Esophagus (tissue), 2 donors: ENCODE measurements around the gene UBE2D2. TPM values are rescaled to one million over a fixed set of nuclear protein-coding genes. Genes with fewer than 3 reads are reported as not detected.

Experiments
- H3K27ac ChIP-seq, 2 donors: one replicate each; pipeline ENCODE4 v1.5.1; 2013; ENCODE audit warnings: low read depth in 2 of 2, mild to moderate bottlenecking in 2 of 2, inconsistent platforms in 1 of 2, low read length in 1 of 2, moderate library complexity in 1 of 2
- H3K27me3 ChIP-seq, 2 donors: one replicate each; pipeline ENCODE4 v1.6.1; 2013; ENCODE audit warnings: low read length in 2 of 2, control low read depth in 1 of 2, mild to moderate bottlenecking in 1 of 2; ENCODE audit not compliant: insufficient read depth in 2 of 2, control insufficient read depth in 1 of 2
- H3K36me3 ChIP-seq, 2 donors: one replicate each; pipeline ENCODE4 v1.6.1; 2013; ENCODE audit warnings: low read length in 1 of 2; ENCODE audit not compliant: control insufficient read depth in 2 of 2, insufficient read depth in 2 of 2
- H3K4me1 ChIP-seq, 2 donors: one replicate each; pipeline ENCODE4 v1.6.1; 2013; ENCODE audit warnings: low read length in 1 of 2; ENCODE audit not compliant: control insufficient read depth in 2 of 2, insufficient read depth in 2 of 2
- H3K4me3 ChIP-seq, 2 donors: one replicate each; pipeline ENCODE4 v1.5.1; 2013; ENCODE audit warnings: low read length in 2 of 2, mild to moderate bottlenecking in 2 of 2, low read depth in 1 of 2, moderate library complexity in 1 of 2
- H3K9me3 ChIP-seq, 2 donors: one replicate each; pipeline ENCODE4 v1.6.1; 2013; ENCODE audit warnings: mild to moderate bottlenecking in 2 of 2, low read depth in 1 of 2, low read length in 1 of 2, moderate library complexity in 1 of 2; ENCODE audit not compliant: control insufficient read depth in 2 of 2, insufficient read depth in 1 of 2
- WGBS, 2 donors: extraction: QIAGEN DNeasy Blood & Tissue Kit; methylation state at CpG; one replicate each; pipeline ENCODE4 v1.1.7; 2013; 5-methylcytosine and 5-hydroxymethylcytosine counted together
- polyA plus RNA-seq, 2 donors: library from polyadenylated mRNA; stranded (reverse); fragments of 200-250 nt; gene quantifications; one replicate each; pipeline ENCODE4 v1.2.3, GENCODE V29; 2013
- donor health status: healthy with polysubstance abuse.
- donor health status: Bipolar disorder and iron deficiency.

The UBE2D2 gene
- polyA plus RNA-seq, 2 donors, result 43.4 to 76.9 TPM

DNA sequence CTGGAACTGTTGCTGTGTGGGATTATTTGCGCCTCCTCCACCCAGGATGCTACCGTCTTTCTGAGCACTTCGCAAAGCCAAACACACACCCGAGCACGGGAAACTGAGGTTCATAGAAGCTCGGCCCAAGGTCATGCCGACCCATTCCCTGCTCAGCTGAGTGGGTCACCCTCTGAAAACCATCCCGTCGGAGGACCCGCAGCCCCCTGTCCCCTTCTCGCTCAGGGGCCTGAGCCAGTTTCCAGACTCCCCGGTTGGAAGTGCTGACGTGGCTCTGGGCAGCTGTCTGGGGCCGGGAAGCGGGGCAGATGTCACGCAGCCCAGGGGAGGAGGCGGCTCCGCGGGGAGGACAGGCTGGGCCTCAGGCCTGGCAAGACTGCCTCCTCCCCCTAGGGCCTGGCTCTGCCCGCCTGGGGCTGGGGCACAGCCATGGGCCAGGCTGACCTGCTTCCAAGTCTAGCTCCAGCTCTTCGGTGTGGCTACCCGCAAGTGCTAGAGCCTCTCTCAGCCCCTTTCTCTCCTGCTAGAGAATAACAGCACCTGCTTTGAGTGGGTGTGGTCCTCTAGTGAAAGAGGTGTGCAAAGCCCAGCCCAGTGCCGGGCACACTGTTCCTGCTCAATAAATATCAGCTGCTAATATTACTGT, 77.1 kb downstream of the UBE2D2 start:
- no peaks in the 10 kb centered on the region for H3K27me3 ChIP-seq
- peak overlapping the region; percentile 87 to 95 for H3K27ac ChIP-seq
- H3K4me3 ChIP-seq, result peak overlapping the region; percentile 46 to 52
- H3K36me3 ChIP-seq, result no peaks in the 10 kb centered on the region
- 9 to 13% methylated on average over 23 of the region's 23 CpGs for WGBS, 2 donors
- H3K9me3 ChIP-seq, result no peaks in the 10 kb centered on the region
- peaks cover 11 to 36% of the 10 kb centered on the region in 2 donors for H3K4me1 ChIP-seq

DNA sequence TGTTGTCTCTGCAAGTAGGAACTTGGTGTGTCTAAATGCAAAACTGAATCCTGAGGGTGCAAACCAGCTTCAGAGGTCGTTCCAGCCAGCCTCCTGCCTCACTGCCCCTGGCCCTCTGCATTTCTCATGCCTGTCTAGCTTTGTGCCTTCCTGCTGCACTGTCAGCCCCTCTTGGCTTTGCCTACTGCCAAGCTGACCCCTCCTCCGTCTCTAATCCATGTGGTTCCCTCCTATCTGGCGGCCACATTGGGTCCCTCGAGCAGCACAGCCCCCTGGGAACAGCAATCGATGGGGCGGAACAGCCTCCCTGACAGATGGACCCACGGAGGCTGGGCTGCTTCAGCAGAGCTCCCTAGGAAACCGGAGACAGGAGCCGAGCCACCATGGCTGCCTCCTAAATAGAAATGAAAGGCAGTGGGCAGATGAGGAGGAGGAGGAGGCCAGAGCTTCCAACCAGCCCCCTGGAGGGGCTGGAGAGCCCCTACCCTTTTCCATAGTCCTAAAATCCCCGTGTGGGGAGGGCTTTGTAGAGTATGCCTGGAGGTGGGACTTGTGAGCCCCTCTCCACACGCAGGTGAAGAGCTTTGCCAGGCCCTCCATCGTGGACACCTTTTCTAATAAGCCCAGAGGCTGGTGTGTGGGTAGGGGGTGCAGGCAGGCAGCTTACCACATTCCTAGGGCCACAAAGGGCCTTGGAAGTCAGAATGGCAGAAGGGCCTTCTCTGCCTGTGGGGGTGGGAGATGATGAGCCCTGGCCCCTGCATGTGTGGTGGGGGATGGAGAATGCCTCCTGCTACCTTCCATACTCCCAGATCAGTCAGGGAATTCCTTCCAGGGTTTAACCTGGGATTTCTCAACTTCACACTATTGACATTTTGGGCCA, 77.8 kb downstream of the UBE2D2 start:
- Histone ChIP-seq H3K27ac (peak overlapping the region; percentile 87 to 95), H3K4me1 (peaks cover 14 to 43% of the 10 kb centered on the region in 2 donors), H3K27me3 (no peaks in the 10 kb centered on the region), H3K36me3 (no peaks in the 10 kb centered on the region), H3K4me3 (no peak overlapping the region), H3K9me3 (no peaks in the 10 kb centered on the region)
- 56 to 66% methylated on average over 12 of the region's 12 CpGs for WGBS, 2 donors

DNA sequence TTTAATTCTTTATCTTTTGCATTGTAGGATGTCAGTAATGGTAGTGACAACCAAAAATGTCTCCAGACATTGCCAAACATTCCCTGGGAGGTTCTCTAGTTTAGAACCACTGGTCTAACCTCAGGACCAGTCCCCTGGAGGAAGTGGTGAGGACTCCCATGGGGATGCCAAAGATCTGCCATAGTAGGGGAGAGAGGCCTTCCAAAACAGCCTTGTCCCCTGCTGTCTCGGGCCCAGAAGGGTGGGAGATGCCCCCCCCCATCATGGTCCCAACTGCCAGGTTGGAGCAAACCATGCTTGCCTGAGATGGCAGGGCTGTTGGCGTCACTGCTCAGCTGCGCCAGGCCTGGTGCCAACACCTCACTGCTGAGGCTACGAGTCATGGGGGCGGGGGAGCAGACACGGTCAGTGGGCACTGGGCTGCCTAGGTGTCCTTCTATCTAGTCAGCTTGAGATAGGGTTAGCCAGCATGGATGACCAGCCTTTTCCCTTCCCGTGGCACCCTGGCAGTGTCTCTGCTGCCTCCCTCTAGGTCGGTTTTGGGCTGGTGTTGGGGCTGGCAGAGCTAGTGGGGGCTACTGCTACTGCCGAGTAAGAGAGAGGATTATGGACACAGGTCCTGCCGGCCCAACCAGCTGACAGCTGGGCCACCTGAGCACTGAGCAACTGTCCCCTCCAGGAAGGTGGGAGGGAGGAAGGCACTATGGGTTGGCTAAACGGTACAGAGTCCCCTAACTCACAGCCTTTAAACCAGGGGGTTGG, 78.7 kb downstream of the UBE2D2 start:
- peak overlapping the region in 1 of 2 donors; percentile 35 for H3K27ac ChIP-seq
- H3K27me3 ChIP-seq, result no peaks in the 10 kb centered on the region
- H3K9me3 ChIP-seq, result no peaks in the 10 kb centered on the region
- H3K36me3 ChIP-seq, result no peaks in the 10 kb centered on the region
- H3K4me1 ChIP-seq, result peaks cover 16 to 43% of the 10 kb centered on the region in 2 donors
- H3K4me3 ChIP-seq, result no peak overlapping the region
- WGBS, 2 donors, result 62 to 74% methylated on average over 11 of the region's 11 CpGs

DNA sequence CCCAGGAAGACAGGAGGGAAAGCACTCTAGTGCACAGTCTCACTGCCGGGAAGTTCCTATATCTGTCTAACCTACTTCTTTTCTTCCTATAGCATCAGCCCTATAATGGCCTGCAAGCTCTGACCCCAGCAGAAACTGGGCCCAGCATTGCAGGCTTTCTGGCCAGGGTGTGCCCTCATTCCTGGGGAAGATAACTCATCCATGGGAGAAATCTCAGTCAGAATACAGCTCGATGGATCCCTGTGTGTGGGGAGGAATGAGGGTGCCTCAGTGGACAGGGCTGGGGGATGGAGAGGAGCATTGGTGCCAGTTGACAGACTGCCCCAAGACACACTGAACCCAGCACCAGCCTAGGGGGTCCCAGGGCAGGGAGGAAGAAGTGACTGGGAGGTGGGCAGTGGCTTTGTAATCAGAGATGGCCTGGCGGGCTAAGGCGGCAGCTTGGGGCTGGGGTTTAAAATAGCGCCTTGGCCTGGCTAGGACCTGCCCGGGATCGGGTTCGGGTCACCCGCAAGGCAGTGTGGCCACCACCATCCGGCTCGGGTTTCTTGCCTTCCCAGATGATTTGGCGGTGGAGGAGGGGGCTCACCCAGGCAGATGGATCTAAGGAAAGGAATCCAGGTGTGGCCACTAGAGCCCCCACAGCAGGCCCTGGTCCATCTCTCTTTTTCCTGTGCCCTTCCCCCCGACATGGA, 79.4 kb downstream of the UBE2D2 start:
- 89 to 92% methylated on average over 9 to 13 of the region's 13 CpGs for WGBS, 2 donors
- Histone ChIP-seq H3K9me3 (no peaks in the 10 kb centered on the region), H3K36me3 (no peaks in the 10 kb centered on the region), H3K27me3 (no peaks in the 10 kb centered on the region), H3K4me1 (peaks cover 16 to 39% of the 10 kb centered on the region in 2 donors), H3K4me3 (no peak overlapping the region), H3K27ac (no peak overlapping the region)

DNA sequence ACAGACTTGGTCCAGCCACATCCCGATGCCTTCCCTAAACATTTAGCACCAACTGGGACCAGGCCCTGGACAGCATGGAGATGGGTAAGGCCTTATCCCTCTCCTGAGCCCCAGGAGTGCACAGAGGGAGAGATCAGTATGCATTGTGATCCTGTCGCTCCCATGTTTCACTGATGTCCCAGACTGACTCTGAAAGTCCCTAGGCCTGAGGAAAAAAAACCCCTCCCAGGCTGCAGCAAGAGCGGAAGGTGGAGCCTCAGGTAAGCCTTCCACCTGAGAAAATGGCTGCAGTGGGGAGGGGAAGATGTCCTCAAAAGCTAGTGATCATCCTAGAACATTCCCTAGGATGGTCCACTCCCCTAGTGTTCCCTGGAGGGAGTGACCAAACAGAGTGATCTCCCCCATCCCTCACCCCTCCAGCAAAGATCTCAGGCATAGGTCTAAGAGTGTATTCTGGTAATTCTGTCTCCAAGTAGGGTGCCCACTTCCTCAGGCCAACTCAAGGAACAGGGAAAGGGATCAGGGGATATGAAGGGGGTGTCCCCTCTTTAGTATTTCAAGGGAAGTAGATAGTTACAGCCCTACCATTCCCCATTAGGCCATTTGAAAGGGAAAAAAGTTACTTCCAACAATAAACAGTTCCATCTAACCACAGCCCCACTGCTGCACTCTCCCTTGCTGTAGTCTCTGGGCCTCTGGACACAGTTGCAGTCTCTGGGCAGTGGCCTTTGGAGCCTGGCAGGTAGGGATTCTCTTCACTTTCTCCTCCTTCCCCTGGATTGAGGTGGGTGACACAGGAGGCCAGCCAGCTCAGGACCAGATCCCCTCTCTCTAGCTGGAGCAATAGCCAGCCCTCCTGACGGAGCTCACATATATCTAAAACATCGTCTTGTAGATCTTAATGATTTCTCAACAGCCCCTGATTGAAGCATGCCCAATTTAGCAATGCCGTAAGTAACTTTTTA, 80.3 kb downstream of the UBE2D2 start:
- H3K4me1 ChIP-seq, result peaks cover 13 to 30% of the 10 kb centered on the region in 2 donors

DNA sequence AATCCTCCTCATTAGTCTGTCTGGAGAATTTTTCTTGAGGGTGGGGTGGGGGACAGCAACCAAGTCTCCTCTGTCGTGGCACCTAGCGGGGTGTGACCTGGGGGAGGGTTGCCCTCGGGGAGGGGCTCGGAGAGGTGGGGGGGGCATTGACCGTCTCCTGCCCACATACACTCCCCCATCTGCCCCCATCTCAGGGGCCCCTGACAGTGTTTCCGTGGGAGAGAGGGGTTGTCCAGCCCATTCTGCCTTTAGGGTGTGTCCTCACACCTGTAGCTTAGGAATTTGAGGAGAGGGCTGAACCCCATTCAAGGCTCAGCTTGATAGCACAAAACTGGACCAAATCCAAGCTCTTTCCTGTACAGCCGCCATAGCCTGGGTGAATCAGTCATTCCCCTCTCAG, 81.1 kb downstream of the UBE2D2 start:
- H3K9me3 ChIP-seq, result no peaks in the 10 kb centered on the region
- H3K4me1 ChIP-seq, result peaks cover 13 to 30% of the 10 kb centered on the region in 2 donors
- 49 to 57% methylated on average over 7 of the region's 7 CpGs for WGBS, 2 donors
- no peak overlapping the region for H3K27ac ChIP-seq
- H3K27me3 ChIP-seq, result no peaks in the 10 kb centered on the region
- H3K4me3 ChIP-seq, result no peak overlapping the region
- no peaks in the 10 kb centered on the region for H3K36me3 ChIP-seq

More for the DNA sequence above, 80.3 kb downstream of the UBE2D2 start:
- Histone ChIP-seq H3K27me3 (no peaks in the 10 kb centered on the region), H3K27ac (no peak overlapping the region), H3K4me3 (no peak overlapping the region), H3K36me3 (no peaks in the 10 kb centered on the region), H3K9me3 (no peaks in the 10 kb centered on the region)
- 91% methylated on average over 6 of the region's 6 CpGs for WGBS, 2 donors

DNA sequence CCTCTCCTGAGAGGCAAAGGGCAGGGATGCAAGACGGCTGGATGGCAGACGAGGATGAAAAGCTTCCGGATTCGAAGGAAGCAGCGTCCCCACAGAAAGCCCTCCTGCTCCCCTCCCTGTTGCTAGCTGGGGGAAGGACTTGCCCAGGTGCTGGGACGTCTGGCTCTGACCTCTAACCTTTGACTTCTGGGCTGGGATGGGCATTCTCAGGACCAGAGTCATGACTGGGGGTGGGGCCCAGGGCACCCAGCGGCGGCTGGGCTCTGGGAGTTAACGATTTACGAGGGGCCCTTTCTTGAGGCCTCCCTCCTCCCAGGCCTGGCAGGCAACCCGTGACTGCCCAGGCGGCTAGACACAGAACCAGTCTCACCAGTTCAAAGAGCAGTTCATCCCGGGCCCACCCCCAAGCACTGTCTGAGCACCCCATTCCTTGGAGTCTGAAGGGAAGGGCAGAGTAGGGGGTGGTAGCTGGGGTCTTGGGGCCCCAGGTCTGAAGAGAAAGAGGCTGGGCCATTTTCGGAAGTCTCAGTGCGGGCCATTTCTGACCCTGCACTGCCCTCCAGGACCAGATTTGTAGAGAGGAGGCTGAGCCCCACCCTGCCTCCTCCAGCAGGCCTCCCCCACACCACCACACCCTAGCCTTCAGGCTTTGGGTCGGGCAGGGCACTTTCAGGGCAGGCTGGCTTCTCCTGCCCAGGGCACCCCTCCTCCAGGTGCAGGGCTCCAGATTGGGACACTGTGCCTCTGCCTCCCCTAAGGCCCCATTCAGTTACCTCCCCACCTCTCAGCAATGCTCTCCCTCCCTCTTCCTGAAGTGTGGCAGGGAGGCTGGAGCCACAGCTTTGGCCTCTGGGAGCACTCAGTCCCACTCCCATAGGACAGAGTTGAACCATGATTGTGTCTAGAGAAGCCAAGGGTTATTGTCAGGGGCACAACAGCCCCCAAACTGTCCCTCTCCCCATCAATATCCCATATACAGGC, 82.0 kb downstream of the UBE2D2 start:
- Histone ChIP-seq H3K4me1 (peaks cover 9 to 30% of the 10 kb centered on the region in 2 donors), H3K27ac (peak overlapping the region; percentile 35 to 75)
- 46 to 53% methylated on average over 16 of the region's 16 CpGs for WGBS, 2 donors

DNA sequence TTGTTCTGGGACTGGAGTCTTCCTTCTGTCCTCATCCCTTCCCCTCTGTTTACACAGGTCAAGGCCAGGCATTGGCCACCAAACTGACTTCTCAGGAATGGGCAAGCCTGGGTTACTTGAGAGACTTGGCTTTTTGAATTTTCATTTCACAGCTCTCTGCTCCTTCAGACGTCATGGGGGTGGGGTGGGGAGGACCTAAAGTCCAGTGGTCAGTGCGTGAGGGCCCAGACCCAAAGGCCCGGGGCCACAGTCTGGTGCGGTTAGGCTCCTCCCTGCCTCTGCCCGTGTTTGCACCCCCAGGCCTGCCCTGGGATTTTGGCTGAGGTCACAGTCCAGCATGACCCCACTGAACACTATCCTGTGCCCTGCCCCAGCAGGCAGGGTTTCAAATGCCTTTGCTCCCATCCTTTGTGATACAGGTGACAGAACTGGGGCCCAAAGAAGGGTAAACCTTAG, 82.9 kb downstream of the UBE2D2 start:
- 65 to 84% methylated on average over 5 of the region's 5 CpGs for WGBS, 2 donors
- H3K27ac ChIP-seq, result peak overlapping the region; percentile 35 to 75
- no peak overlapping the region for H3K4me3 ChIP-seq
- no peaks in the 10 kb centered on the region for H3K36me3 ChIP-seq
- peaks cover 9 to 23% of the 10 kb centered on the region in 2 donors for H3K4me1 ChIP-seq
- H3K9me3 ChIP-seq, result no peaks in the 10 kb centered on the region
- H3K27me3 ChIP-seq, result no peaks in the 10 kb centered on the region

More for the DNA sequence above, 82.0 kb downstream of the UBE2D2 start:
- H3K36me3 ChIP-seq, result no peaks in the 10 kb centered on the region
- no peaks in the 10 kb centered on the region for H3K9me3 ChIP-seq
- no peak overlapping the region for H3K4me3 ChIP-seq
- H3K27me3 ChIP-seq, result no peaks in the 10 kb centered on the region
